GM18508 (cell line): ENCODE data around the gene METTL2B.

Experiments used
- ATAC-seq: cut with Tn5 transposase; IDR thresholded peaks from one replicate; pipeline ENCODE4 v1.9.1; 2021; ENCODE audit warnings: moderate number of reproducible peaks; ENCODE audit not compliant: insufficient read depth, unreplicated experiment

METTL2B gene

GRCh38 chr7:128476402-128477335 is at the start of gene METTL2B:
Gene METTL2B (plus strand): TSS chr7:128476748. CDS start chr7:128476766, 18 bp downstream.
- ATAC-seq, result peak; percentile 81

GRCh38 chr7:128427289-128427891 is 49.2 kb upstream of the METTL2B start:
- no peak for ATAC-seq

GRCh38 chr7:128430207-128430606 is 46.3 kb upstream of the METTL2B start:
- ATAC-seq, result no peak

- no peak for ATAC-seq
These were observed 45.3 kb upstream of the METTL2B start for GRCh38 chr7:128431221-128431620.

- ATAC-seq, result no peak
These were observed 44.8 kb upstream of the METTL2B start for GRCh38 chr7:128431754-128432153.

GRCh38 chr7:128434413-128435326 is 41.9 kb upstream of the METTL2B start:
- ATAC-seq, result no peak

GRCh38 chr7:128435327-128435686 is 41.2 kb upstream of the METTL2B start:
- no peak for ATAC-seq

- no peak for ATAC-seq
These were observed 38.9 kb upstream of the METTL2B start for GRCh38 chr7:128437426-128438332.

- no peak for ATAC-seq
These were observed 34.2 kb upstream of the METTL2B start for GRCh38 chr7:128442356-128442755.

GRCh38 chr7:128443831-128444600 is 32.5 kb upstream of the METTL2B start:
- ATAC-seq, result no peak

- no peak for ATAC-seq
These were observed 30.2 kb upstream of the METTL2B start for GRCh38 chr7:128446306-128446705.

GRCh38 chr7:128447941-128448564 is 28.5 kb upstream of the METTL2B start:
- ATAC-seq, result no peak

GRCh38 chr7:128448751-128449302 is 27.7 kb upstream of the METTL2B start:
- ATAC-seq, result no peak

GRCh38 chr7:128450409-128450808 is 26.1 kb upstream of the METTL2B start:
- no peak for ATAC-seq

GRCh38 chr7:128450913-128451312 is 25.6 kb upstream of the METTL2B start:
- no peak for ATAC-seq

GRCh38 chr7:128452552-128452951 is 24.0 kb upstream of the METTL2B start:
- no peak for ATAC-seq

GRCh38 chr7:128453836-128454804 is 22.4 kb upstream of the METTL2B start:
- no peak for ATAC-seq
